ENCODE data around the gene NID1. TPM values are rescaled to one million over a fixed set of nuclear protein-coding genes. Genes with fewer than 3 reads are reported as not detected.
A peak's percentile ranks its signal among the peaks of the same experiment; 100 is the strongest.
"Not testable (repeated sequence)": the region's sequence is repeated elsewhere in the genome, so short reads cannot be mapped to it uniquely, and the experiment has no call there.

Gene NID1
- total RNA-seq, 1 donor from 2014 or later, result 42.1 TPM

DNA sequence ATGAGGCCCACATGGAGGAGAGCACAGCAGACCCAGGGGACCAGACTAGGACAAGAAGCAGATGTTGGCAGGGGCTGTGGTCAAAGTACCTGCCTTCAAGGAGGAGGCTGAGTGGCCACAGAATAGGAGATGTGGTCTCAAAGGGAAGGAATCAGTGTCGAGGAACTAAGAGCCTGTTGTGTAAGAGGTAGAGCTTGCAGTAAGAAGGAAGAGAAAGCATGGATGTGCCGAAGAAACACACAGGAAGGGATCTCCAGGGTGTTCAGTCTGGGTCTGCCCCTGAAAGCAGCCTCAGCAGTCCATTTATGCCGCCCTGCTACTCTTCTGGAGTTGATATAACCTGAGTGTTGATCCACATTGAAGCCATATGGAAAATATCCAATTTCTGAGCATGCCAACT is 83.9 kb downstream of the NID1 start:
- intact Hi-C loops (cut with DNase I), result no loop called here
- no peak for DNase-seq (ENCODE audit: low spot score)

DNA sequence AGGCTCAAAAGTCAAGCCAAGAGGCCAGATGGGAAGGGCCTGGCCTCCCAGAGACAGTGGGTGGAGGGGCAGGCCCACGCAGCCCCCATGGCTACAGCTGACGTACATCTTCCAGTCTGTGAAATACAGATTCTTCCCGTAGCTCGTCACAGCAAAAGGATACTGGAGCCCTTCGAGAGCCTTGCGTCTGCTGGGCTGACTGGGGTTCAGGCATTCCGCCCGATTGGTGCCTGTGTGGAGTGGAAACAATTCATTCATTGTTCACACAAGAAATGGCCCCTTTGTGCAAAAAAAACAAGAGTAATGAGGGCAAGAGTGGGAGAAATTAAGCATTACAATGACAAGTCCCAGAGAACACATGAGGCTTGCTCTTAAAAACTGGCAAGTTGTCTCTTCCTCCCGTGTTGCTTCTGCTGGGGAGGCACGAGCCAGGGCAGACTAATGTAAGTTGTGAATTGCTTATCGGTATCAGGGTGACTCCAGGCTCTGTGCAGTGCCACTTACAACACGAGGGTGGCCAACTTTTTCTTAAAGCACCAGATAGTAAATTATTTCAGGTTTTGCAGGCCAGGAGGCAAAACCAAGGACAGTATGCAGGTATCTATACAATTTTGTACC is 85.1 kb downstream of the NID1 start:
- intact Hi-C loops (cut with DNase I), result loop anchor here (10.0 kb wide), 1 partner anchor 195 kb away; no protein-coding TSS in a partner anchor
- DNase-seq (ENCODE audit: low spot score), result no peak

DNA sequence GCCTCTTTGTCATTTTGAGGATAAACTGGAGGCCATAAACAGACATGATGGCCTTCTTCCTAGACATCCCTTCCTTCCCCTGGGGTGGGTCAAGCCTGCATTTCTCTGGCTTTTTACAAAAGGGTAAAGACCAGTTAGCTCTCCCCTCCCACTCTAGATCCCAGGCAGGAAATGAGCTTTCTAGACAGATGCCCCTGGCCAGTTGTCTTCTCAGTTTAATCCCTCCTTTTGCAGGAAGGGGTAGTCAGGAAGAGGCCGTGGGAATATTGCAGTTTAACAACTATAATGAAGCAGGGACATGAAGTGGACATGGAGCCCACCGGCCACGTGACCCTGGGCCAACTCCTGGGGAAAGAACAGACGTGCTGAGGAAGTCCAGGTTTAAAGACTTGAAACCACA is 85.7 kb downstream of the NID1 start:
- intact Hi-C loops (cut with DNase I), result loop anchor here (10.0 kb wide), 1 partner anchor 194 kb away; no protein-coding TSS in a partner anchor
- DNase-seq (ENCODE audit: low spot score), result no peak

DNA sequence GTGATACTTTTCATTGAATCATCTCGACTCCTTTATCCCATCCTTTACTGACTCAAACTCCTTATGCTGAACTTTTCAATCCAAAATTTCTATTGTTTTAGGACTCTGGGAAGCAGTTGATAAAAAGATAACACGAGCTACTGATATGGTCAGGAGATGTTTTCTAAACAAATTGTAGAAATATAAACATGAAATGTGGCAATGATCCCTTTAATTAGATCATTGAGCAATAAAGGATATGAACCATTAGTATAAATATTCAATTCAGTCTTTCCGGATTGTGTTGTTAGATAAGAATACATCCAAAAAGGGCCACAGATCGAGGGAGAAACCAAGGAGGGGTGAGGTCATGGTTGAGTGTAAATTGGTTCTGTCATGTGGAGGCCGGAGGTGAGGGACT is 88.4 kb downstream of the NID1 start:
- DNase-seq (ENCODE audit: low spot score), result no peak
- intact Hi-C loops (cut with DNase I), result loop anchor here (10.0 kb wide), 1 partner anchor 192 kb away; no protein-coding TSS in a partner anchor

DNA sequence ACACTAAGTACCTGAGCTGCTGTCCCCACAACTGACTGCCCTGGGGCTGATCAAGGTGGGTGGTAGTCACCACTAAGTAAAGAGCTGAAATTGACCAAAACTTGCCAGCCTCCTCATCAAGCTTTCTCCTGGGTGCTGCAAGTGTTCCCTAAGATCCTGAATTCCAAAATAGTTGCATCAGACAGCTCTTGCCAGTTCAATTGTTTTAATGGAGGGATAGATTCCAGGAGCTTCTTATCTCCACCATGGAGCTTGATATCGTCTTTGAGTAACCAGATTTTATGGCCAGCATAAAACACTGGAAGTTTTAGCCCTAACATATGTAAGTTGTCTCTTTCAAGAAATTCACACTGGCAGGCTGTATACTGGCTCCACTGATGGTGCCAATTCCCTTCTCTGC is 90.3 kb downstream of the NID1 start:
- no peak for DNase-seq (ENCODE audit: low spot score)
- intact Hi-C loops (cut with DNase I), result loop anchor here (5.0 to 10.0 kb wide), 3 partner anchors 93 to 472 kb away; partner anchors contain the start of genes B3GALNT2 and NID1

DNA sequence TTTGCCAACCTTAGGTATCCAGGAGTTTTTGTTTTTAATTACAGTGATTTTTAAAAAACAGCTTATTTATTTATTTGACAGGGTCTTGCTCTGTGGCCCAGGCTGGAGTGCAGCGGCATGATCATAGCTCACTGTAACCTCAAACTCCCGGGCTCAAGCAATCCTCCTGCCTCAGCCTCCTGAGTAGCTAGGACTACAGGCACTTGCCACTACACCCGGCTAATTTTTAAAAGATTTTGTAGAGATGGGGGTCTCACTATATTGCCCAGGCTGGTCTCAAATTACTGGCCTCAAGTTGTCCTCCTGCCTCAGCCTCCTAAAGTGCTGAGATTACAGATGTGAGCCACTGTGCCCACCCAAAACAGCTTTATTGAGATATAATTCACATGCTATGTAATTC is 92.2 kb downstream of the NID1 start:
- intact Hi-C loops (cut with DNase I), result loop anchor here (5.0 to 10.0 kb wide), 3 partner anchors 95 to 470 kb away; partner anchors contain the start of genes B3GALNT2 and NID1
- not testable (repeated sequence) for DNase-seq (ENCODE audit: low spot score)

DNA sequence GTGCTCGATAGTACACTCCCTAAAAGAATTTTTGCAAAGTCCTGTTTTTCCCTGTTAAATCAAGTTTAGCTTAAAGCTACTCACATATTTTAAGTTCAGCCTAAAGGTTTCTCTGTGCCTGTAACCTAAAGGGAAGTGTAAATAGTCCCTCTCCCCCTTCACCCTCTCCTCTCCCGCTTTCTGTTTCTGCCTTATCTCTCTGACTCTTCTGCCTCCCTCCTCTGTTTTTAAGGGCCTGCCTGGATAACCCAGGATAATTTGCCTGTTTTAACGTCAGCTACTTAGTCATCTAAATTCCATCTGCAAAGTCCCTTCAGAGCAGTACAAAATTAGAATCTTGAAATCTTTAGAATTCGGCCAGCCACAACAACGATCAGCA is 92.6 kb downstream of the NID1 start:
- intact Hi-C loops (cut with DNase I), result loop anchor here (5.0 to 10.0 kb wide), 3 partner anchors 95 to 470 kb away; partner anchors contain the start of genes B3GALNT2 and NID1
- no peak for DNase-seq (ENCODE audit: low spot score)

DNA sequence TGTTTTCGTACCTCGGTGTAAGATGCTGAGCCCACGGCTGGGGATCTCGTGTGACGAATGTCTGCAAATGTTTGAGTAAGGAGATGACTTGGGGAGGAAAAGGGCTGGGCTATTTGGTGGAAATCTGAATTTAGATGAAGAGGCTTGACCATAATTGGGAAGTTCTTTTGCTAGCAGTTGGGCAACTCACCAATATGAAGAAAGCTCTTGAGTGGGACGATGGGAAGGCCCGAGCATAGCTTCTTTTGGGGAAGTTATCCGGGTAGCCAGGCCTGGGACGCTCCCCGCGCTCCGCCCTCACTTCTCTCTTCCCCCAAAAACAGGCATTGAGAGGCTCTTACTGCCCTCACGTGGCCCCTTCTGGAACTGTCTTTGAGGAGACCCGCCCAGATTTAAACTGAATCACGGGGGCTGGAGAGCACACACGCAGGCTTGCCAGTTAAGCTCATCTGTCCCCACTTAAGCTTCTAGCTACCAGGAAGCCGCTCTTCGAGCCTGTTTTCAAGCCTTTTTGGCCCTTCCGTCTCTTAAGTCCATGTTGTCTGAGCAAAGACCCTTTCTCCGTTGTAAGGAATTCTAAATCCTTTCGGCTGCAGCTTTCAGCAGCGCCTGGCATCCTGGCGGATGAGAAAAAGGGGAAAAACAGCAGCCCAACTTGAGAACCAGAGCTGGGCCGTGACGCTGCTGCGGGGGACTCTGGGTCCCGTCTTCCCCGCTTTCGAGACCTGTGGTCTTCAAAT is 93.1 kb downstream of the NID1 start:
- peak; percentile 96 for DNase-seq (ENCODE audit: low spot score)
- intact Hi-C loops (cut with DNase I), result loop anchor here (5.0 to 10.0 kb wide), 3 partner anchors 96 to 469 kb away; partner anchors contain the start of genes B3GALNT2 and NID1

DNA sequence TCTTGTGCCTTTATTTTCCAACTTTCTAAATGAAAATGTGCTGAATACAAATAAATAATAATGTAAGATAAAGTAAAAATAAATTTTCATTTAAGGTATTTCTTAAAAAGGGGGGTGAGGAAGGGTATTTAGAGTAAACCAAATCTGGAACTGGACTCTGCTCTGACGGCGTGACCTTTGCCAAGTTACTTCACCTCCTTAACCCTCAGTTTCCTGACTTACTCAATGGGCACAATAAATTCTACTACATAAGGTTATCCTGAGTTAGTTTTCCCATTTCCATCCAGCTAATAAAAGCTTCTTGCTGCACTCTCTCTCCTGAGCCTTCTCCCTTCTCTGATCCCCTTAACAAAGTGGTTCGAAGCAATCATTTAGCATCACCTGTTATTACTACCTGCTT is 93.9 kb downstream of the NID1 start:
- intact Hi-C loops (cut with DNase I), result loop anchor here (5.0 to 10.0 kb wide), 3 partner anchors 96 to 469 kb away; partner anchors contain the start of genes B3GALNT2 and NID1

DNA sequence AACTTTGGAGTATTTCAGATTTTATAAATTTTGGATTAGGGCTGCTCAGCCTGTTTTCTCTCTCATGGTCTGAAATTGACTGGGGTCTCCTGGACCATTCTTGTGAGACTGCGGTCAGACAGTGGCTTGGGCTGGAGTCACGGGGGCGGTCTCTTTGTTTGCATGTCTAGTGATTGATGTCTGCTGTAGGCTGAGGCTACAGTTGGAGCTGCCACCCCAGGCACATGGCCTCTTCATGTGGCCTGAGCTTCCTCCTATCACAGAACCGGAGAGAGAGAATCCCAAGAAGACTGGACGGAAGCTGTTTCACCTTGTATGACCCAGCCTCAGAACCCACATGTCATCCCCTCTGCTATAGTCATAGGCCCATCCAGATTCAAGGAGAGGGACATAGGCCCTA is 96.1 kb downstream of the NID1 start:
- DNase-seq (ENCODE audit: low spot score), result no peak
- intact Hi-C loops (cut with DNase I), result no loop called here

More for the DNA sequence above, 93.9 kb downstream of the NID1 start:
- DNase-seq (ENCODE audit: low spot score), result no peak

DNA sequence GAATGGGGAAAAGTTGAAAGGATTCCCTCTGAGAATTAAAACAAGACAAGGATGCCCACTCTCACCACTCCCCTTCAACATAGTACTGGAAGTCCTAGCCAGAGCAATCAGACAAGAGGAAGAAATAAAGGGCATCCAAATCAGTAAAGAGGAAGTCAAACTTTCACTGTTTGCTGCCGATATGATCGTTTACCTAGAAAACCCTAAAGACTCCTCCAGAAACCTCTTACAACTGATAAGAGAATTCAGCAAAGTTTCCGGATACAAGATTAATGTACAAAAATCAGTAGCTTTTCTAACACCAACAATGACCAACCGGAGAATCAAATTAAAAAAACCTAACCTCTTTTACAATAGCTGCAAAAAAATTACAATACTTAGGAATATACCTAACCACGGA is 98.8 kb downstream of the NID1 start:
- DNase-seq (ENCODE audit: low spot score); intact Hi-C loops (cut with DNase I): not testable (repeated sequence)

DNA sequence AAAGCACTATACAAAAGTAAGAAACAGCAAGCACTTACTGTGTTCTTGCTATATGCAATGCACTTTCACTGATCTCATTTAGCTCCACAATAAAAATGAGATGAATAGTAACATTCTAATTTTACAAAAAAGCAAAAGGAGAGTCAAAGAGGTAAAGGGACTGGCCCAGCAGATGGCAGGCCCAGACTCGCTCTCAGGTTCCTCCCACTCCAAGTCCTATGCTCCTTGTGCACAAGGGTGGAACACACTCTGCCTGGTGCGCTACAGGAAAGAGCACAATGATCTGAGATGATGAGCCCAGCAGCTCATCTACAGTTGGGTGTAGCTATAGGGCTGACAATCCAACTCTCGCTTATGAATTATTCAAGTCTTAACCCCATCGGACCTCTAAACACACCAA is 104.1 kb downstream of the NID1 start:
- intact Hi-C loops (cut with DNase I), result no loop called here

DNA sequence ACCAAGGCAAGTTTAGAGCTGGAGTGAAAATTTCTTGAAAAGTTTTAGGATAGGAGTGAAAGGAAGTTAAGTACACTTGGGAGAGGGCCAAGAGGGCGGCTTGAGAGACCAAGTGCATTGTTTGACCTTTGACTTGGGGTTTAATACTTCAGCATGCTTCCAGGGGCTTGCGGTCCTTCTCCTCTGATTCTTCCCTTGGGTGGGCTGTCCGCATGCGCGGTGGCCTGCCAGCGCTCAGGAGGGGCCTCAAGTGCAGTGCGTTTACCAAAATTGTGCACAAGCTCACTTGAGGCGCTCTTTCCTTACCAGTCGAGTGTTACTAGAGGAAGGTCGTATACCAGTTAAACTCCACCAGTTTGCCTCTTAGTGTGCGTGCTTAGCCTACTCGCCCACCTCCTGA is 106.9 kb downstream of the NID1 start:
- intact Hi-C loops (cut with DNase I), result no loop called here
- DNase-seq (ENCODE audit: low spot score), result no peak

More for the DNA sequence above, 104.1 kb downstream of the NID1 start:
- DNase-seq (ENCODE audit: low spot score), result no peak

DNA sequence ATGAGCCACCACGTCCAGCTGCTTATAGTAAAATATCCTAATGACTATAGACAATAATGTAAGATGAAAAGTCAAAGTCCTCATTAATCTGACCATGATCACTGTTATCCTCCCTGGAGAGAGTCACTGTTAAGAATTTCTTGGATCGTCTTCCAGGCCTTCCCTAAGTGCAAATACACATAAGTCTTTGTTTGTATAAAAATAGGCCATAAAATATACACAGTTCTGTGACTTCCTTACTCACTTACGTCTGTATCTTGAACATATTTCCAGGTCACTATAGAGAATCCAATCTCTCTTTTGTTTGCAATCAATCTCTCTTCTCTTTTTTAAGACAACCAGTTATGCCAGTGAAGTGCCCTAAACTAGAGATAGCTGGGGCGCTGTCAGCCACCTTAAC is 109.1 kb downstream of the NID1 start:
- intact Hi-C loops (cut with DNase I), result no loop called here

DNA sequence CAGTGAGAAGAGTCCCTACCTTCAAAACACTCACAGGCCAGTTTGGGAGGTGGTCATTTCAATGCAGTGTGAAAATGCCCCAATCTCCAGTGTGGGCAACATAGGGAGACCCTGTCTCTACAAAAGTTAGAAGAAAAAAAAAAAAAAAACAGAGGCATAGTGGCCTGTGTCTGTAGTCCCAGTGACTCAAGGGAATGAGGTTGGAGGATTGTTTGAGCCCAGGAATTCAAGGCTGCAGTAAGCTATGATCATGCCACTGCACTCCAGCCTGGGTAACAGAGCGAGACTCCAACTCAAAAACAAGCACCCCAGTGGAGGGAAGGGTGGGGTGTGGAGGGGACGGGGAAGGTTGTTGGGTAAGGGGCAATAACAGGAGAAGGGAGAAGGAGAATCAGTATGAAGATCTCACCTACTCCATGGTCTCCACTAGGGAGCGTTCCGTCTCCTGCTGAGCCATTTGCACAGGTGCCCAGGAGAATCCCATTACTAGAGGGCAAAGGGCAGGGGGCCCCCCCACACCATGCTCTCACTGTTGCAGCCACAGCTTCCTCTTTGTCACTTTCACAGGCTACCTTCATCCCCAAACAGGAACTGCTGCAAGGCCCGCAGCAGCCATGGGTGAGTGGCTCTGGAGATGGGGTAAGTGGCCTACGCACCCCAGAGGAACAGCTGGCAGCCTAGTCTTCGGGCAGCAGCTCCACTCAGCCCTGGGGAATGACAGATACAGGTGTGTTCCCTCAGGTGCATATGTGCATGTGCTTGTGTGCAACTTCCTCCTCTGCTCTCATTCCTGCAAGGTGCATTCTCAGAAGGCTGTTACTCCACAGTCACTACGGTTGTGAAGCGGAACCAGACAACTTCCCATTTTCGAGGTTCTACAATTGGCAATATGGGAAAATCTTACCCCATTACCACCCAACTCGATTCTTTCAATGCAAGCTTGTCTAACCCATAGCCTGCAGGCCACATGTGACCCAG is 110.3 kb downstream of the NID1 start:
- intact Hi-C loops (cut with DNase I), result no loop called here
- DNase-seq (ENCODE audit: low spot score), result peak; percentile 89

More for the DNA sequence above, 109.1 kb downstream of the NID1 start:
- no peak for DNase-seq (ENCODE audit: low spot score)

DNA sequence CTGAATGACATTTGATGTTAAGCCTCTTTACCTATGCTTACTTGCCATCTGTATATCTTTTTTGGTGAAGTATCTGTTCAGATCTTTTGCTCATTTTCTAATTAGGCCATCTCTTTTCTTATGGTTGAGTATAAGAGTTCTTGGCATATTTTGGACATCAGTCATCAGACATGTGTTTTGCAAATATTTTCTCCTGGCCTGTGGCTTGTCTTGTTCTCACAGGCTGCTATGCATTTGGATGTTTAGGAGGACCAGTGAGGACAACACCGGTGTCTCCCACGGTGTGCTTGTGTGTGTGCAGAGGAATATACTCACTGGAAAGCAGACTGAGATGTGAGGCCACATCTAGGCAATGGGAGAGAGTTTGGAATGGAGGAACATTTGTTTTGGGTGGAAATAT is 111.1 kb downstream of the NID1 start:
- DNase-seq (ENCODE audit: low spot score), result no peak
- intact Hi-C loops (cut with DNase I), result no loop called here

DNA sequence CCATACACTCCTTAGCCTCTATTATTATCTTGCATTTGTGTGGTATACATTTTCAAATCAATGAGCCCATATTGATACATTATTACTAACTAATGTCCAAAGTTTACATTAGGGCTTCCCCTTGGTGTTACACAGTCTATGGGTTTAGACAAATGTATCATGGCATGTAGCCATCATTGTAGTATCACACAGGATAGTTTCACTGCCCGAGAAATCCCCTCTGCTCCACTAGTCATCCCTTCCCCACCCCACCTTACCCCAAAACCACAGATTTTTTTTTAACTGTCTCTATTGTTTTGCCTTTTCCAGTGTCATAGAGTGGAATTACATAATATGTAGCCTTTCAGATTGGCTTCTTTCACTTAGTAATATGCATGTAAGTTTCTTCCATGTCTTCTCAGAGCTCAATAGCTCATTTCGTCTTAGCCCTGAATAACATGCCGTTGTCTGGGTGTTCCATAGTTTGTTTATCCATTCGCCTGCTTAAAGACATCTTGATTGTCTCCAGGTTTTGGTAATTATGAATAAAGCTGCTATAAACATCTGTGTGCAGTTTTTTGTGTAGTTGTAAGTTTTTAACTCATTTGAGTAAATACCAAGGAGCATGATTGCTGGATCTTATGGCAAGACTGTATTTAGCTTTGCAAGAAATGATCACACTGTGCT is 111.8 kb downstream of the NID1 start:
- no peak for DNase-seq (ENCODE audit: low spot score)
- intact Hi-C loops (cut with DNase I), result no loop called here

DNA sequence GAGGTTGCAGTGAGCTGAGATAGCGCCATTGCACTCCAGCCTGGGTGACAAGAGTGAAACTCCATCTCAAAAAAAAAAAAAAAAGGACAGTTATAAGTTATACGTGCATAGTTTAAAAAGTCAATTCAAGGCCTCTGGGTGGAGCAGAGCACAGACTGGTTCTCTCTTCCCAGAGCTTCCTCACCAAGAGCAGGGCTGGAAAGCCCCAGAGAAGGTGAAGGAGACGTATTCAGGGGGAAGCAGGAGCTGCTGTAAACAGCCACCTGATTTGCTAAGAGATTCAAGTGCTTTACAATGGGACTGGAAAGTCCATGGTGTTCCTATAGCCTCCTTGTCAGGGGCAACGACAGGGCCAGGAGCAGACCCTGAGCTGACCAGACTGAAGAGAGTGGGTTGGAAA is 113.2 kb downstream of the NID1 start:
- DNase-seq (ENCODE audit: low spot score), result no peak
- intact Hi-C loops (cut with DNase I), result no loop called here

DNA sequence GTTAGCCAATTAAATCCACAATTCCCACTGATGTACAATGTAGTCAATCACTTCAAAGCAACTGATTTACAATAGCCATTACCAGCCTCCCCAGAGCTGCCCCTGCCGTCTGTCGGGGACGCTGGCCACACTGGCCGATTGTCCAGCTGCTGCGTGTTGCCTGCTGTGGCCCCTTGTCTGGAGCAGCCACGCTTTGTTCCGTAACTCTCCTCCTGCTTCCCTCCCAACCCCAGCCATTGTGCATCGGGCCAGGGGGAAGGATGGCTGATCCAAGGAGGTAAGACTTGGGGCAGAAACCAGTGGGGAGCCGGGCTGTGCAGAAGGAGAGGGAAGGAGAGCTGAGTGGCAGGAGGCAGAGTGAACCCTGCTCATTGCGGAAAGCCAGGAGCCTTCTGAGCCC is 114.6 kb downstream of the NID1 start:
- DNase-seq (ENCODE audit: low spot score), result no peak
- intact Hi-C loops (cut with DNase I), result no loop called here
